Lower lobe of right lung (tissue), 2 donors: ENCODE data around the gene PHAF1. TPM values are rescaled to one million over a fixed set of nuclear protein-coding genes. Genes with fewer than 3 reads are reported as not detected.
A peak's percentile ranks its signal among the peaks of the same experiment; 100 is the strongest.

Experiments
- ATAC-seq, 2 donors: fragments of 200-7000 bp; cut with Tn5 transposase; one replicate each; pipeline ENCODE4 v1.9.1; 2020 to 2022; ENCODE audit warnings: mild to moderate bottlenecking in 2 of 2, moderate library complexity in 2 of 2
- DNase-seq: peaks from one replicate; pipeline ENCODE4 v3.0.0-alpha.2; 2020
- H3K27ac ChIP-seq: fragments of 200-600 bp; one replicate; pipeline ENCODE4 v1.8.0; 2022
- H3K27me3 ChIP-seq: fragments of 200-600 bp; one replicate; pipeline ENCODE4 v1.8.0; 2022; ENCODE audit warnings: low read depth
- H3K36me3 ChIP-seq: fragments of 200-600 bp; one replicate; pipeline ENCODE4 v1.8.0; 2022; ENCODE audit warnings: mild to moderate bottlenecking
- H3K4me1 ChIP-seq: fragments of 200-600 bp; one replicate; pipeline ENCODE4 v1.8.0; 2022
- H3K4me3 ChIP-seq: fragments of 200-600 bp; one replicate; pipeline ENCODE4 v1.8.0; 2022; ENCODE audit warnings: mild to moderate bottlenecking
- H3K9me3 ChIP-seq: fragments of 200-600 bp; one replicate; pipeline ENCODE4 v1.8.0; 2022
- CTCF ChIP-seq: fragments of 200-600 bp; IDR thresholded peaks from one replicate; pipeline ENCODE4 v1.8.0; 2022; ENCODE audit warnings: antibody characterized with exemption, mild to moderate bottlenecking
- intact Hi-C: fragments of 100-400 bp; cut with DNase I; formaldehyde crosslinking; loops from one replicate; pipeline ENCODE4 v1.11.0; 2022
- total RNA-seq: library from RNA; stranded (reverse); fragmentation: NEBNext Ultra II Directional; extraction: Animal tissue kit (Norgen Biotek cat#: 25700); gene quantifications from one replicate; pipeline ENCODE4 v1.2.1, GENCODE V29; 2021
- donor health status: DM: no; HTN: yes; CAD: no; lungs with severe emphysema.

PHAF1 gene
- total RNA-seq, 1 donor from 2014 or later, result 21.7 TPM

DNA sequence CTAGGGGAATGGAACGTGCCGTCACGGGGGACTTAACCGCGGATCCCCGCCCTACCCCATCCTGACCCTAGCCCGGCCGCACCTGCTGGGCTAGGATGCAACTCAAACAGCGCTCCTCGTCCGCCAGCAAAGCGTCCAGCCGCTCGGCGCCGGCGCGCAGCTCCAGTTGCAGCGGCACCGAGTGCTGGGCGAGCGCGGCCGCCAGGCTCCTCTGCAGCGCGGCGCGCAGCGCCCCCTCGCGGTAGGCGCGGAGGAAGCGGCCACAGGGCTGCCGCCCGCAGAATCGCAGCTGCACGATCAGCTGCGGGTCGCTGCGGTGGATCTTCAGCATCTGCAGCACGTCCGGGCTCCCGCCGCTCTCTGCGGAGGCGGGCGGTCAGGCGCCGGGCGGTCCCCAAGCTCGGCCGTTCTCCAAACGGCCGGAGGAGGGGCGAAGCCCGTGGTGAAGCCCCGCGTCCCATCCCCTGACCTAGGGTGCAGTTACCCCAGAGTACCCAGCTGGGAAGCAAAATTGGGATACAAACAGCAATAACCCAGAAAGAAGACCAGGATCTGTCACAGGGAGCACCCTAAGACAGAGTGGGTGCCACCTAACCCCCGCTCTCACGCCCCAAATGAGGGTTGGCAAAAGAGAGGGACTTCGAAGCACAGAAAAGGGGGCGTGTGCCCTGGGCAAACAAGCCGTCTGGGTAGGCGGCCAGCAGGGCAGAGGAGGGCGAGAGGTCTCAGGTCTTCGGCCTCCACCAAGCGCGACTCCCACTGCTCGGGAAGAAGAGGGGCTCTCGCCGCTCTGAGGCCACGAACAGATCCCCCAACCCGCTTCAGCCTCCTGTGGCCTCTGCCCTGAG lies 45.8 kb downstream of the PHAF1 start:
- Histone ChIP-seq H3K27me3 (peaks cover 5% of the 10 kb centered on the region), H3K4me3 (no peak overlapping the region), H3K36me3 (peaks cover 4% of the 10 kb centered on the region), H3K4me1 (peaks cover 33% of the 10 kb centered on the region), H3K27ac (no peak overlapping the region), H3K9me3 (no peaks in the 10 kb centered on the region)
- ATAC-seq (peak; percentile 62 to 75), DNase-seq (peak; percentile 85)
- TF ChIP-seq CTCF, result peak; percentile 99
- intact Hi-C loops, result loop anchor here (10.0 kb wide), 1 partner anchor 181 kb away; no protein-coding TSS in a partner anchor

DNA sequence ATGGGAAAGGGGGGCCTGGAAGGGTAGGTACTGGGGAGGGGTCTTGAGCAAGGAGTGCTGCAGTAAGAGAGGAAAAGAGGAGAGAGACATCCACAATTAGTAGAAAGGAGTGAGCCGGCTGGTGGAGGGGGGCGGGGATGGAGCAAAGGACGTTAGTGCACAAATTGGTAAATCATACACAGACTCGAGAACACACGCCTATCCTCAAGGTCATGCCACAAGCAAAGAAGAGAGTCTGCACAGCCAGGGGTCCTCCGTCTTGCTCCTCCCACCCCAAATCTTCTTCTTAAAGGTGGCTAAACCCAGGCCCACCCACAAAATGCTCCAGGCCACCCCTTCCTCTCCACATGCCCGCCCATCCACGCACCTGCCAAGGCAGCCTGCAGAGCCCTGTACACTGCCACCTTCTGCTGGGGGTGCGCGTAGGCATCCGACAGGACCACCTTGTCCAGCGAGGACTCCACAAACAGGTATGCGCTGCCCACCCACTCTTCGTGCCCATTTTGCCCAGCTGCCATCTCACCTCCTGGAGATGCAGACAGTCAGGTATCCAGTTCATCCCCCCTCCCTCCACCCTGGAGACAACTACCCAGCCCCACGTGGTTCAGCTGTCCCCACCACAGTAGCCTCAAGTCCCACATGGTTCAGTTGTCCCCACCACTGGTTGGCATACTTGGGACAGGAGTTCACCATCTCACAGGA lies 46.6 kb downstream of the PHAF1 start:
- intact Hi-C loops, result loop anchor here (10.0 kb wide), 1 partner anchor 181 kb away; no protein-coding TSS in a partner anchor
- Histone ChIP-seq H3K36me3 (peaks cover 4% of the 10 kb centered on the region), H3K9me3 (no peaks in the 10 kb centered on the region), H3K4me1 (peaks cover 30% of the 10 kb centered on the region), H3K4me3 (no peak overlapping the region), H3K27me3 (no peaks in the 10 kb centered on the region), H3K27ac (no peak overlapping the region)
- TF ChIP-seq CTCF, result no peak
- no peak for DNase-seq
- no peak for ATAC-seq

DNA sequence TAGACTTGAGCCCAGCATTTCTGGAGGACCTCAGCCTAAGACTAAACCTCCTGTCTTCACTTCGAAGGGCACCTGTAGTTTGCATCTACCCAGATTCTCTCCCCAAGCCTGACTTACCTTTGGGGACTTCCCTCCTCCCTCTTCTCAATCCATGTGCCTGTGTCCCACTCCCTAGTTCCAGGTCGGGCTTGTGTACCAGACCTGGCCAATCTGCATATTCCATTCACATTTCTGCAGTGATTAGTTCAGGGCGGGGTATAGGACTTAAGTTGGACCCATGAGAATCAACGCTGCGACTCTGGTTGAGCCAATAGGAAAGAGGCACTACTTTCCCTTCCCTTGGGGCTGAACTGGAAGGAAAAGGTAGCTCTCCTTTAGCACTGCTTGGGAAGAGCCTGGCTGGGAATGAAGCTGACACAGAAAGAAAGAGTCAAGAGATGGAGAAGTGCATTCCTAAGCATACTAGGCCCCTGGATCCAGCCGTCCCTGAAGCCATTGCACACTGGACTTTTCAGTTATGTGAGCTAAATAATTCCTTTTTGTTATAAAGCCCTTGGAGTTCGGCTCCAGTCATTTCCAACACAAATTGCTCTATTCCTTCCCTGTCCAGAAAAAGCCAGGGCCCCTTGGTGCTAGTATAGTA lies 47.5 kb downstream of the PHAF1 start:
- TF ChIP-seq CTCF, result no peak
- peaks cover 4% of the 10 kb centered on the region for H3K36me3 ChIP-seq
- H3K27ac ChIP-seq, result no peak overlapping the region
- no peaks in the 10 kb centered on the region for H3K27me3 ChIP-seq
- peaks cover 36% of the 10 kb centered on the region for H3K4me1 ChIP-seq
- ATAC-seq (no peak), DNase-seq (no peak)
- no peaks in the 10 kb centered on the region for H3K9me3 ChIP-seq
- intact Hi-C loops, result loop anchor here (10.0 kb wide), 1 partner anchor 182 kb away; no protein-coding TSS in a partner anchor
- H3K4me3 ChIP-seq, result no peak overlapping the region

DNA sequence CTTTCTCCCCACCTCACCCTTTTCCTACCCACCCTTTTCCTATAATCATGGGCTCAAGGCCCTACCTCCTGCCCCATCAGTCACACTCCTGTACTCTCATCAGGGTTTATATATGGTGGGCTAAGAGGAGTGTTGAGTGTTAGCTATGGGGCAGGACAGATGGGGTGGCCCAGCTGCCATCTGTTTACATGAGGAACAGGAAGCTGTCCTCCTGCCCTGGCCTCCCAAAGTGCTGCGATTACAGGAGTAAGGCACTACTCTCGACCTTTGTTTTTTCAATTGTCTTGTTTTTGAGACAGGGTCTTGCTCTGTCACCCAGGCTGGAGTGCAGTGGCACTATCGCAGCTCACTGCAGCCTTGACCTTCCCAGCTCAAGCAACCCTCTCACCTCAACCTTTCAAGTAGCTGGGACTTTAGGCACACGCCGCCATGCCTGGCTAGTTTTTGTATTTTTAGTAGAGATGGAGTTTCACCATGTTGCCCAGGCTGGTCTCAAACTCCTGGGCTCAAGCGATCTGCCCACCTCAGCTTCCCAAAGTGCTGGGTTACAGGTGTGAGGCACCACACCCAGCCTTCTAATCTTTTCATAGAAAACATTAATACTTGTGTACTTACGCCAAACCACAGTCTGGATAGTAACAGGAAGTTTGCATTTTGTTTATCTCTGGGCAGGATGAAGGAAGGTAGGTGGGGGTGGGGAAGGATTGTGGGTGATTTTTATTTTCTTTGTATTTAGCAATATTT lies 48.3 kb downstream of the PHAF1 start:
- Histone ChIP-seq H3K4me1 (peaks cover 45% of the 10 kb centered on the region), H3K4me3 (peak overlapping the region; percentile 94), H3K36me3 (peaks cover 4% of the 10 kb centered on the region), H3K27ac (no peak overlapping the region), H3K9me3 (no peaks in the 10 kb centered on the region), H3K27me3 (peaks cover 6% of the 10 kb centered on the region)
- no peak for DNase-seq
- intact Hi-C loops, result loop anchor here (10.0 kb wide), 1 partner anchor 183 kb away; no protein-coding TSS in a partner anchor
- no peak for ATAC-seq
- TF ChIP-seq CTCF, result no peak
